GM18519 (cell line): ENCODE data around the gene SLC15A1.
"Not testable (repeated sequence)": the region's sequence is repeated elsewhere in the genome, so short reads cannot be mapped to it uniquely, and the experiment has no call there.

Experiments used
- ATAC-seq: cut with Tn5 transposase; IDR thresholded peaks from one replicate; pipeline ENCODE4 v1.9.1; 2021; ENCODE audit warnings: mild to moderate bottlenecking, moderate library complexity; ENCODE audit not compliant: unreplicated experiment, low FRiP score

Gene SLC15A1

DNA sequence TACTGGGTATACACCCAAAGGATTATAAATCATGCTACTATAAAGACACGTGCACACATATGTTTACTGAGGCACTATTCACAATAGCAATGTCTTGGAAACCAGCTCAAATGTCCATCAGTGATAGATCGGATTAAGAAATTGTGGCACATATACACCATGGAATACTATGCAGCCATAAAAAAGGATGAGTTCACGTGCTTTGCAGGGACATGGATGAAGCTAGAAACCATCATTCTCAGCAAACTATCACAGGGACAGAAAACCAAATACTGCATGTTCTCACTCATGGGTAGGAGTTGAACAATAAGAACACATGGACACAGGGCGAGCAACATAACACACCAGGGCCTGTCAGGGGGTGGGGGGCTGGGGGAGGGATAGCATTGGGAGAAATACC lies 2.0 kb upstream of the SLC15A1 start:
- ATAC-seq = not testable (repeated sequence)

DNA sequence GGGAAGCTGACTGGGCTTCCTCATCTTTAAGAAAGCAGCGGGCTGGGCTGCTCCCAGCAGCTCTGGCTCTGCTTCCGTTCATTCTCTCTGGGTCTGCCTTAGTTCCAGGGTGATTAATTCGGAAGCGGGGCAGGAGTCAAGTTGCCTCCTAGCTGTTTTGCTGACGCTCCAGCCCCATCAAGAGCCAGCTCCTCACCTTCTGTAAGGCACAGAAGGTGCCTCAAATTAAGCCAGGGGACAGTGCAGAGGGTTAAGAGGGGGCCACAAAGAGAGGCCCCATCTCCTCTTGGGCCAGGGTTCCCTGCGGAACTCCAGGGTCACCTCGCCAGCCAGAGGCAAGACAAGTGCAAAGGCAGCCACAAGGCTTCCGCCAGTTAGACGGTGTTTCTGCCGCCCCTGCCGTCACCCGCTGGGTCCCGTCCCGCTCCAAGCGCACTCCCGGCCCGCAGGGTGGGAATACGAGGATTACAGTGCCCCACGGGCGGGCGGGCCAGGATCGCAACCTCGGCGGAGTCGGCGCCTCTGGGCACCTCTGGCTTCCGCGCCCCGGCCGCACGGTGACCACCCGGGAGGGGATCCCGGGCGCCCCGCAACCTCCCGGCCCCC lies 508 bp downstream of the SLC15A1 start:
- no peak for ATAC-seq

- ATAC-seq = no peak
Measured at GRCh38 chr13:98751367-98751782, 1.1 kb downstream of the SLC15A1 start.

DNA sequence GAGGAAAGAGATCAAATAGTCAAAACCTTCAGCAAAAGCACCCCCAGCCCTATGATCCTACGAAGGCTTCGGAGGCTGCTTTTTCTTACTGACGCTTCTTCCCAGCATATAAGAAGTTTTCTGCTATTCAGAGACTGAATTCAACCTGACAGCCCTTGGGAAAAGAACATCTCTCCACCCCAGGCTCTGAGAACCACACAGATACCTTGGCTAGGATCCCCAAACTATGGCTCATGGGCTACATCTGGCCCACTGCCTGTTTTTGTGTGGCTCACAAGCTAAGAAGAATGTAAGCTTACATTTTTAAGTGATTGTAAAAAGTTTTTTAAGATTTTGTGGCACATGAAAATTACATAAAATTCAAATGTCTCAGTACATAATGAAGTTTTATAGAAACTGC lies 3.0 kb downstream of the SLC15A1 start:
- no peak for ATAC-seq

DNA sequence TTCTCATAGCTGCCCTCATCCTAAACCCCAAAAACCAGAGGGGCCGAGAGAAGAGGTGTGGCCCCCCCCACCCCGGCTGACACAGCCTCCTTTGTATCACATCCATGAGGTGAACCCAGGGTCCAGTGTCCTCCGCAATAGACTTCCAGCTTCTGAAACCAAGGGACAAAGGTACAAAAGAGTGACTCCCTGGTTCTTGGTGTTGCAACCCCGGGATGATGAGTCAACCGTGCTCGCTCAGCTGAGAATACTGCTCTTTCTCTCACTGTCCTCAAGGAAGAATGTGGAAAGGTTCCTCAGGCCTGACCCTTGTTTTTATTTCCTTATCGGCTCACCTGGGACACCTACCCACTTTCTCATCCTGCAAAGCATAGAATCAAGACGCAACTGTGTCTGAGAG lies 5.5 kb downstream of the SLC15A1 start:
- ATAC-seq = no peak

- no peak for ATAC-seq
Measured at GRCh38 chr13:98743377-98743776, 9.1 kb downstream of the SLC15A1 start.

DNA sequence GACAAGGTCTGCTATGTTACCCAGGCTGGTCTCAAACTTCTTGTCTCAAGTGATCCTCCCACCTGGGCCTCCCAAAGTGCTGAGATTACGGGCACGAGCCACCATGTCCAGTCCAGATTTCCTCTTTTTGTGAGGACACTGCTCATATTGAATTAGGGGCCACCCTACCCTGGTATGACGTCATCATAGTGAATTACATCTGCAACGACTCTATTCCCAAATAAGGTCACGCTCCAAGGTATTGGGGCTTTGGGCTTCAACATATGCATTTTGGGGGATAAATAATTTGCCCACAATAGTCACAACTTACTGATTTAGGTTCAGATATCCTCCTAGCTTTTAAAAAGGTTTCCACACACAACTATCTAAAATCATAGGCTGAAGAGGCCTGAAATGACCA lies 9.5 kb downstream of the SLC15A1 start:
- ATAC-seq = no peak

- no peak for ATAC-seq
Measured at GRCh38 chr13:98741741-98742435, 10.6 kb downstream of the SLC15A1 start.

GRCh38 chr13:98740131-98740530 lies 12.3 kb downstream of the SLC15A1 start:
- no peak for ATAC-seq

GRCh38 chr13:98738993-98739392 lies 13.5 kb downstream of the SLC15A1 start:
- no peak for ATAC-seq

DNA sequence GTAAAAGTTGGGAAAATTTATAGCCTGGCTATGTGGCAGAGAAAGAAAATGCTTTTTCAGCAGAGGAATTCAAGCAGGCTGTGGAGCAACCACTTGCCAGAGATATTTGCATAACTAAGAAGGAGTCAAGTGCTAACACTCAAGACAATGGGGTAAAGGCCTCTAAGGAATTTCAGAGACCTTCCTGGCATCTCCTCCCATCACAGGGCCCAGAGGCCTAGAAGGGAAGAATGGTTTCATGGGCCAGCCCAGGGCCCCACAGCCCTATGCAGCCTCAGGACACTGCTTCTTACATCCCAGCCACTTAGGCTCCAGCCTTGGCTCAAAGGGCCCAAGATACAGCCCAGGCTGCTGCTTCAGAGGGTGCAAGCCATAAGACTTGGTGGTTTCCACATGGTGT lies 14.3 kb downstream of the SLC15A1 start:
- no peak for ATAC-seq

GRCh38 chr13:98731925-98732324 lies 20.5 kb downstream of the SLC15A1 start:
- no peak for ATAC-seq

DNA sequence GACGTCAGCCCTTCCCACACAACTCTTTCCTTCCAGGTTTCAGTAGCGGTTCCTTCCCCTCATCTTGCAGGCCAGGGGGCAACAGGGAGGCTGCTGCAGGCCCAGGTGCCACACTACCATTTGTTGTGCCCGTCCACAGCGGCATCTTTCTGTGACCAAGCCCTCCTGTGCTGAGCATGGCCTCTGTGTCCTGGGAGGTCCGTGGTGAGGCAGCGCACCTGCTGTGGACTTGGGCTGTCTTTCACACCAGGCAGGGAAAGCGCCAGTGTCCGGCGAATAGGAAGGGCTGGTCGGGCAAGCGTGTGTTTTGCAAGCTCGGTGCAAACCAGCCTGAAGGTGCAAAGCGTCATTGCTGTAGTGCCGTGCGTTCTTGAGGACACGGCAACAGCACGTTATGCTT lies 21.4 kb downstream of the SLC15A1 start:
- no peak for ATAC-seq

DNA sequence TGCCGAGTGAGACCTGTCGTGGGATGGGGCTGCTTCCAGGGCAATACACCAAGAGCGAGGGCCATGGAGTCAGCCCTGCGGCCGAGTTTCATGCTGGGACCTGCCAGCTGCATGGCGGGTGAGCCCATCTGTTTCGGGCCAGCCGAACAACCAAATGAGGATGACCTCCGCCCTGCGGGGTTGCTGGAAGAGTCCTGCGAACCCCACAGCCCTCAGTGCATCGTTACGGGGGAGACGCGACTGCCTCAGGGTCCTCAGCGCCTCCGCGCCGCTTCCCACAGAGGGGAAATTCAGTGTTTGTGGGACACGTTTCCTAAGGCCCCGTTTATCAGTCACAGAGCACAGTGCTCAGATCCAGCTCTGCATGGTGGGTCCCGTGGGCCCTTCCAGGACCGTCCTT lies 22.0 kb downstream of the SLC15A1 start:
- ATAC-seq = no peak

DNA sequence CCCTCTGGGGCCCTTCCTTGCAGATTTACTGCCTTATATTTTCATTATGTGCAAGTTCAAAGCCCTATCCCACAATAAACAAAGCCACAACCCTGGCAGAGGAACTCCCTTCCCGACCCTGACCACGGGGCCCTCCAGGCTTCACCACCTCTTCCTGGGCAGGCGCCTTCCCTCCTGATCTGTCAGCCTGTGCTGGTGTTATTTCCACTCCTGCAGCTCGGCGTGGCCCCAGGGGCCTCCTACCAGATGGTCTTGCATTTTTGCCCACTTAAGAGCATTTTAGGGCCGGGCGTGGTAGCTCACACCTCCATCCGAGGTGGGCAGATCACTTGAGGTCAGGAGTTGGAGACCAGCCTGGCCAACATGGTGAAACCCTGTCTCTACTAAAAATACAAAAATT lies 22.8 kb downstream of the SLC15A1 start:
- no peak for ATAC-seq

DNA sequence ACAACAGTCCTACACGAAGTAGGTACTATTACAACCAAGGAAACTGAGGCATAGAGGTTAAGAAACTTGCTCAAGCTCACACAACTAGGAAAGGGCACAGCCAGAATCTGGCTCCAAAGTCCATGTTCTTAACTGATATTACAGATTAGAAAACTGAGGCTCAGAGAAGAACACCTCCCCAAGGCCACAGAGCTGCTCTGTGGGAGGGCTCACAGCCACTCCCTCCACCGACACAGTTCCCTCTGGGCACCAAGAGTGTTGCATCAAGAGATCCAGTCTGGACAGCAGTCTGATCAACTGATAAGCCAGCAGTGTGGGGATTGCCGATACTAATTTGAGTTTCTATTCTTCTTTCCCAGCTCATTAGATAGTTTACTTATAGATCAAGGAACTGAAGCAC lies 29.5 kb downstream of the SLC15A1 start:
- no peak for ATAC-seq

DNA sequence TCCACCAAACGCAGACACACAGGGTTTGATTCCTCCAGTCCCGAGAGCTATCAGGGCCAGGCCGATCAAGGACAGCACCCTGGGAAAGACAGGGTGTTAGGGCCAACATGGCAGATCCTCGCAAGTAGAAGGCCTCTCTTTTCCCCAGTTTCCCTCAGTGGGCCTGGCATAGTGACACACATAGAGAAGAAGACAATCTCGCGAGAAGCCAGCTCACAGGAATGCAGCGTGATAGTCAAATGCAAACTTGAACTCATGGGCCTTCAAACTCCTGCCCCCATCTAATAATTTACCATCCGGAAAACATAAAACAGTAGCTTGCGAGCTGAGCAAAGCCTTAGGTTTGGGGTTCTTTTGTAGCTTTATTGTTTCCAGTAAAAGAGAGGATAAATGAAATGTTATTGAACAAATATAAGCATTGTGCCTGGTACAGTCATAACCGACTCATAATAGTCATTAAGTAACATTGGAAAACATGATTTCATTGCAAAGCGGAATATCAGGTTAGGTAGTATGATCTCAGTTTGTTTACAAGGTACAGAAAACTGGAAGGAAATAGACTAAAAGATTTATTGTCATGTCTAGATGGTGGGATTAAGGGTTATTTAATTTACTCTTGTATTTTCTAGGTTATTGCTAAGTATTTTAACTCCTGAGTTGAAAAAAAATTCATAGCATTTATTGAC lies 30.5 kb downstream of the SLC15A1 start:
- no peak for ATAC-seq

- no peak for ATAC-seq
Measured at GRCh38 chr13:98719527-98720250, 32.8 kb downstream of the SLC15A1 start.

GRCh38 chr13:98717891-98718290 lies 34.6 kb downstream of the SLC15A1 start:
- no peak for ATAC-seq

- no peak for ATAC-seq
Measured at GRCh38 chr13:98717256-98717655, 35.2 kb downstream of the SLC15A1 start.

DNA sequence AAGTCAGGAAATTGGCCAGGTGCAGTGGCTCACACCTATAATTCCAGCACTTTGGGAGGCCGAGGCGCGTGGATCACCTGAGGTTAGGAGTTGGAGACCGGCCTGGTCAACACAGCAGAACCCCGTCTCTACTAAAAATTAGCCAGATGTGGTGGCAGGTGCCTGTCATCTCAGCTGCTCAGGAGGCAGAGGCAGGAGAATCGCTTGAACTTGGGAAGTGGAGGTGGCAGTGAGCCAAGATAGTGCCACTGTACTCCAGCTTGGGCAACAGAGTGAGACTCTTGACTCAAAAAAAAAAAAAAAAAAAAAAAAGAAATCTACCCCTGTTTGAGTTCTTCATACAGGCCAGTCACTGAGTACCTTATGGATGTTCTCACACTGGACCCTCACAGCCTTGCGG lies 42.0 kb downstream of the SLC15A1 start:
- ATAC-seq = no peak
